ENCODE measurements around the gene NFASC. TPM values are rescaled to one million over a fixed set of nuclear protein-coding genes. Genes with fewer than 3 reads are reported as not detected.

NFASC gene
- total RNA-seq, 2 experiments from 2014 or later = 0.10 to 0.20 TPM

- Mint-ChIP-seq H3K27ac (no peak overlapping the region), H3K9me3 (no peaks in the 10 kb centered on the region), H3K36me3 (ENCODE audit: low read depth) (no peaks in the 10 kb centered on the region), H3K4me1 (ENCODE audit: low read depth) (no peaks in the 10 kb centered on the region), H3K4me3 (no peak overlapping the region), H3K27me3 (ENCODE audit: low read depth) (peaks cover 3% of the 10 kb centered on the region)
- intact Hi-C loops (cut with micrococcal nuclease) = no loop called here
- no peak for DNase-seq
- CTCF ChIA-PET = interaction anchor here (1.4 to 3.3 kb wide), 2 partner anchors 18 to 117 kb away, joined by 4 to 11 read pairs; no protein-coding TSS in a partner anchor
Measured at GRCh38 chr1:204923626-204924012, 53.0 kb downstream of the NFASC start.

GRCh38 chr1:204924013-204924759 is 53.5 kb downstream of the NFASC start:
- CTCF ChIA-PET = interaction anchor here (1.4 to 3.3 kb wide), 2 partner anchors 18 to 117 kb away, joined by 4 to 11 read pairs; no protein-coding TSS in a partner anchor
- H3K36me3 Mint-ChIP-seq (ENCODE audit: low read depth) = no peaks in the 10 kb centered on the region
- H3K27ac Mint-ChIP-seq = no peak overlapping the region
- intact Hi-C loops (cut with micrococcal nuclease) = no loop called here
- peaks cover 3% of the 10 kb centered on the region for H3K27me3 Mint-ChIP-seq (ENCODE audit: low read depth)
- H3K4me3 Mint-ChIP-seq = no peak overlapping the region
- no peak for DNase-seq
- H3K4me1 Mint-ChIP-seq (ENCODE audit: low read depth) = no peaks in the 10 kb centered on the region
- H3K9me3 Mint-ChIP-seq = no peaks in the 10 kb centered on the region

- CTCF ChIA-PET = interaction anchor here (0.8 to 3.3 kb wide), 2 partner anchors 8 to 16 kb away, joined by 3 to 11 read pairs; no protein-coding TSS in a partner anchor
- intact Hi-C loops (cut with micrococcal nuclease) = no loop called here
Measured at GRCh38 chr1:204925701-204926100, 55.0 kb downstream of the NFASC start.

GRCh38 chr1:204927673-204928641 is 57.3 kb downstream of the NFASC start:
- Mint-ChIP-seq H3K9me3 (no peaks in the 10 kb centered on the region), H3K4me1 (ENCODE audit: low read depth) (no peaks in the 10 kb centered on the region), H3K4me3 (no peak overlapping the region), H3K36me3 (ENCODE audit: low read depth) (no peaks in the 10 kb centered on the region), H3K27me3 (ENCODE audit: low read depth) (peaks cover 3% of the 10 kb centered on the region), H3K27ac (no peak overlapping the region)
- intact Hi-C loops (cut with micrococcal nuclease) = no loop called here
- CTCF ChIA-PET = no interaction called here
- DNase-seq = no peak

More at GRCh38 chr1:204925701-204926100, 55.0 kb downstream of the NFASC start:
- Mint-ChIP-seq H3K27me3 (ENCODE audit: low read depth) (peaks cover 3% of the 10 kb centered on the region), H3K9me3 (no peaks in the 10 kb centered on the region), H3K36me3 (ENCODE audit: low read depth) (no peaks in the 10 kb centered on the region), H3K4me1 (ENCODE audit: low read depth) (no peaks in the 10 kb centered on the region), H3K4me3 (no peak overlapping the region), H3K27ac (no peak overlapping the region)
- no peak for DNase-seq

- no peak overlapping the region for H3K4me3 Mint-ChIP-seq
- no peaks in the 10 kb centered on the region for H3K36me3 Mint-ChIP-seq (ENCODE audit: low read depth)
- CTCF ChIA-PET = no interaction called here
- H3K9me3 Mint-ChIP-seq = no peaks in the 10 kb centered on the region
- peaks cover 3% of the 10 kb centered on the region for H3K27me3 Mint-ChIP-seq (ENCODE audit: low read depth)
- H3K27ac Mint-ChIP-seq = no peak overlapping the region
- intact Hi-C loops (cut with micrococcal nuclease) = no loop called here
- H3K4me1 Mint-ChIP-seq (ENCODE audit: low read depth) = no peaks in the 10 kb centered on the region
- DNase-seq = no peak
Measured at GRCh38 chr1:204928671-204929486, 58.2 kb downstream of the NFASC start.

- DNase-seq = no peak
- CTCF ChIA-PET = no interaction called here
Measured at GRCh38 chr1:204929487-204930154, 59.0 kb downstream of the NFASC start.

GRCh38 chr1:204930155-204930523 is 59.5 kb downstream of the NFASC start:
- no peaks in the 10 kb centered on the region for H3K36me3 Mint-ChIP-seq (ENCODE audit: low read depth)
- H3K4me3 Mint-ChIP-seq = no peak overlapping the region
- peaks cover 3% of the 10 kb centered on the region for H3K27me3 Mint-ChIP-seq (ENCODE audit: low read depth)
- no peaks in the 10 kb centered on the region for H3K4me1 Mint-ChIP-seq (ENCODE audit: low read depth)
- H3K27ac Mint-ChIP-seq = no peak overlapping the region
- no peaks in the 10 kb centered on the region for H3K9me3 Mint-ChIP-seq
- no peak for DNase-seq
- intact Hi-C loops (cut with micrococcal nuclease) = no loop called here
- CTCF ChIA-PET = no interaction called here

More at GRCh38 chr1:204929487-204930154, 59.0 kb downstream of the NFASC start:
- Mint-ChIP-seq H3K4me3 (no peak overlapping the region), H3K27ac (no peak overlapping the region), H3K36me3 (ENCODE audit: low read depth) (no peaks in the 10 kb centered on the region), H3K27me3 (ENCODE audit: low read depth) (peaks cover 3% of the 10 kb centered on the region), H3K9me3 (no peaks in the 10 kb centered on the region), H3K4me1 (ENCODE audit: low read depth) (no peaks in the 10 kb centered on the region)
- intact Hi-C loops (cut with micrococcal nuclease) = no loop called here

- Mint-ChIP-seq H3K27me3 (ENCODE audit: low read depth) (peaks cover 3% of the 10 kb centered on the region), H3K36me3 (ENCODE audit: low read depth) (no peaks in the 10 kb centered on the region), H3K4me3 (no peak overlapping the region), H3K27ac (no peak overlapping the region), H3K4me1 (ENCODE audit: low read depth) (no peaks in the 10 kb centered on the region), H3K9me3 (no peaks in the 10 kb centered on the region)
- intact Hi-C loops (cut with micrococcal nuclease) = no loop called here
- DNase-seq = no peak
- CTCF ChIA-PET = no interaction called here
Measured at GRCh38 chr1:204931313-204931712, 60.7 kb downstream of the NFASC start.

GRCh38 chr1:204931768-204932572 is 61.3 kb downstream of the NFASC start:
- peaks cover 3% of the 10 kb centered on the region for H3K27me3 Mint-ChIP-seq (ENCODE audit: low read depth)
- H3K27ac Mint-ChIP-seq = no peak overlapping the region
- no peaks in the 10 kb centered on the region for H3K9me3 Mint-ChIP-seq
- intact Hi-C loops (cut with micrococcal nuclease) = no loop called here
- no peak overlapping the region for H3K4me3 Mint-ChIP-seq
- H3K4me1 Mint-ChIP-seq (ENCODE audit: low read depth) = no peaks in the 10 kb centered on the region
- CTCF ChIA-PET = no interaction called here
- H3K36me3 Mint-ChIP-seq (ENCODE audit: low read depth) = no peaks in the 10 kb centered on the region
- DNase-seq = no peak

- intact Hi-C loops (cut with micrococcal nuclease) = no loop called here
- Mint-ChIP-seq H3K36me3 (ENCODE audit: low read depth) (no peaks in the 10 kb centered on the region), H3K4me1 (ENCODE audit: low read depth) (no peaks in the 10 kb centered on the region)
Measured at GRCh38 chr1:204932573-204932909, 61.9 kb downstream of the NFASC start.

GRCh38 chr1:204935155-204935554 is 64.5 kb downstream of the NFASC start:
- Mint-ChIP-seq H3K4me3 (no peak overlapping the region), H3K9me3 (no peaks in the 10 kb centered on the region), H3K27me3 (ENCODE audit: low read depth) (peaks cover 2% of the 10 kb centered on the region), H3K4me1 (ENCODE audit: low read depth) (no peaks in the 10 kb centered on the region), H3K27ac (no peak overlapping the region), H3K36me3 (ENCODE audit: low read depth) (no peaks in the 10 kb centered on the region)
- CTCF ChIA-PET = no interaction called here
- intact Hi-C loops (cut with micrococcal nuclease) = no loop called here
- DNase-seq = no peak

More at GRCh38 chr1:204932573-204932909, 61.9 kb downstream of the NFASC start:
- Mint-ChIP-seq H3K27me3 (ENCODE audit: low read depth) (peaks cover 2% of the 10 kb centered on the region), H3K27ac (no peak overlapping the region), H3K9me3 (no peaks in the 10 kb centered on the region), H3K4me3 (no peak overlapping the region)
- no peak for DNase-seq
- CTCF ChIA-PET = no interaction called here

Data from activated naive CD4-positive, alpha-beta T cell treated with anti-CD3 and anti-CD28 coated beads for 36 hours (primary cell).